GM21528 (cell line): ENCODE results near the gene SORT1.
"Not testable (repeated sequence)": the region's sequence is repeated elsewhere in the genome, so short reads cannot be mapped to it uniquely, and the experiment has no call there.

Experiments used
- ATAC-seq: cut with Tn5 transposase; IDR thresholded peaks from one replicate; pipeline ENCODE4 v1.9.1; 2021; ENCODE audit warnings: mild to moderate bottlenecking, moderate library complexity; ENCODE audit not compliant: unreplicated experiment, low FRiP score

Gene SORT1

DNA sequence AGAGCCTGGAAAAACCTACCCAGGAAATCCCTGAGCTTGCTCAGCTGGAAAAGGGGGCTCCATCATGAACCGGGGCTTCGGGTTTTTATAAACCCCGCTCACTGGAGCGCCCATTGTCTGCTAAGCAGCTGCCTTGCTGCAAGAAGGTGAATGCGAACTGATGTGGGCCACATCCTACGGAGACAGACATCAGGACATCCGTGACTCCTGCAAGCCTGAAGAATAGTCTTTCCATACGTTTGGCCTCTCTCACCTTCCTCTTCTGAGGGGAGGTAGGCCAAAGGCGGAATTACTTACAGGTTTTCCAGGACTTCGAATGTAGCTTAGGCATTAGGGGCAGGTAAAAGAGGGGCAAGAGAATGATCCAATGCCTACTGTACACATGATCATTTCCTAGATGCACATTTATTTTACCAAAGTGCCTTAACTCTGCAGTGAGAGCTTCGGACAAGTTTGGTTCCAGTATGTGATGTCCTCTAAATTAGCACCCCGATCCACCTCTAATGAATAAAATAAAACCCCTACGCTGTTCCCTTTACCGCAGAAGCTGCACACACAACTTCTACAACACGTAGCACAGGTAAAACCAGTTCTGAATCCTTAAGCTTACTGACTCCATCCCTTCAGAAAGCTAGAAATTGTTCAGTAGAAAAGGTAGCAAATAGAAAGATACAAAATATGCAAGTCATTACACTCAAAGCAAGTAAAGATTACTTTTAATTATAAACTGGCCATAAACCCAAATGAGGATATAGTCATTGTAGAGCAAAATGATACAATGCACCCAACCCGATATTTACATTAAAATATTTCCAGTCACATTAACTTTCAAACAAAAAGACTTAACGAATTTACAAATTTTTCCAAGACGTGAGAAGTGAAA, 866 bp upstream of the SORT1 start:
- no peak for ATAC-seq

DNA sequence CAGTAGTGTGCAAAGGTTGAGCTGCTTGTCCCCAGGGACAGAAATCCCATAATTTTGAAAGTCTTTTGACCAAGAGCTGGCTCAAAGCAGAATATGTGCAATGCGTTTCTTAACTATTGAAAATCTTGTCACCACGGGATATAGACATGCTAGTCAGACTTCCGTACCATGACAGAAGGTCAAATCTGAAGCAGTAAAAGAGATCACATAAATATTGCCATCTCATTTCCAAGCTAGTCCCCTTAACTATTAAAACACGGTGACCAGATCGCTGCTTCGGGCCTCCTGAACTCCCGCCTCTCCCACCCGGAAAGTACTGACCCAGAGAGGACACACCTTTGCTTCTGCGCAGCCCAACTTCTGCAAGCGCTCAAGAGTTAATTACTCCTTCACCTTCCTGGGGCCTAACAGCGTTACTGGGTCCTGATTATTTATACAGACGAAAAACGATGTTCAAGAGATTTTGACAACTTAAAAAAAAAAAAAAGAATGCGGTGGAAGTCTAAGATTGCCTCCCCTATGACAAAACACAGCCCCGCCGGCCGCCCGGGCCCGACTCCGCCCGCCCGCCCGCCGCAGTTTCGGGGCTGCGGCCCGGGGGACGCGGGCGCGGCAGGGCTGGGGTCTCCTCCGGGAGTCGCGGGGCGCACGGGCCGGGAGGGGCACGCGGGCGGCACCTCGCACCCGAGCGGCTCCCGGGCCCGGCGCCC, 692 bp downstream of the SORT1 start:
- ATAC-seq, result no peak

DNA sequence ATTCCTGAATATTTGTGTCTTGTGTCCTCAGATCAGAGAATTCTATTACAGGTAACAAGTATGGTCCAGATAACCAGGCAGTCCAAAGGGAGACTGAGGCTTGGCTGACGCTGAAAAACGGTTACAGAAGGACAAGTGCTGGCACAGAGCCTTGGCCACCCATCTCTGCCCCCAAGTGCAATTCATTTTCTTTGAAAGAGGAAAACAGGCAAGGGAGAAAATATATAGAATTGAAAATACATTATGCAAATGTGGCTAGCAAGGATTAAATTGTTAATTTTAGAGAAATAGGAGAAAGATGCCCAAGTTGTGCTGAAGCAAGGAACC, 1.2 kb downstream of the SORT1 start:
- ATAC-seq, result no peak

DNA sequence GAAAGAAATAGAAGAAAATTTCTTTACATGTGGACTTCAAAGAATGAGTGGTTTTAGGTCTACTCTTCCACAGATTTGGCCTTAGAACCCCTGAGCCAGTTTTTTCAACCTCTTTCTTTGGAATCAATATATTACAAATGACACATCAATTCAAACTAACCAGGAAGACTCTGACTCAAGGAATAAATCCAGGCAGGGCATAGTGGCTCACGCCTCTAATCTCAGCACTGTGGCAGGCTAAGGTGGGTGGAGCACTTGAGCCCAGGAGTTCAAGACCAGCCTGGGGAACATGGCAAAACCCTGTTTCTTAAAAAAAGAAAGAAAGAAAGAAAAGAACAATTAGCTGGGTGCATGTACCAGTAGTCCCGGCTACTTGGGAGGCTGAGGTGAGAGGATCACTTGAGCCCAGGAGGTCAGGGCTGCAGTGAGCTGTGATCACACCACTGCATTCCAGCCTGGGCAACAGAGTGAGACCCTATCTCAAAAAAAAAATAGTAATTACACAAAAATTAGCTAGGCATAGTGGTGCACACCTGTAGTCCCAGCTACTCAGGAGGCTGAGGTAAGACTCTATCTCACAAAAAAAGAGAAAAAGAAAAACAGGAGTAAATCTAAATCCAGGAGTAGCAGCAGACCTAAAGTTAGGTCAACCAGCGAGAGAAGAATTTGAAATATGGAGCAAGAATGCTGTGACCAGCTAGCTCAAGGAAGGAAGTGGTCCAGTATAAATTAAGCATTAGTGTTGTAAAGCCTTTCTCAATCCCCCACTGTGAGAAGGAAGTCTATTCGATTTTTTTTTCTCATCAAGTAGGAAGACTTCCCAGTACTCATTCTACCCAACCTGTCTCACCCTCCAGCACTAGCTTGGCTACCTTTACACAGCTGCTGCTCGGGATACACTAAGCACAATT, 1.9 kb downstream of the SORT1 start:
- no peak for ATAC-seq

DNA sequence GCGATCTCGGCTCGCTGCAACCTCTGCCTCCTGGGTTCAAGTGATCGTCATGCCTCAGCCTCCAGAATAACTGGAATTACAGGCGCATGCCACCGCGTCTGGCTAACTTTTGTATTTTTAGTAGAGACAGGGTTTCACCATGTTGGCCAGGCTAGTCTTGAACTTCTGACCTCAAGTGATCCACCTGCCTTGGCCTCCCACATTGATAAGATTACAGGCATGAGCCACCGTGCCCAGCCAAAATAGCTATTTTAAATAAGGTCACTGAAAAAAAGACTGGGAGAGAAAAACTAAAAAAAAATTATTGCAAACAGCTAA, 2.5 kb downstream of the SORT1 start:
- not testable (repeated sequence) for ATAC-seq

DNA sequence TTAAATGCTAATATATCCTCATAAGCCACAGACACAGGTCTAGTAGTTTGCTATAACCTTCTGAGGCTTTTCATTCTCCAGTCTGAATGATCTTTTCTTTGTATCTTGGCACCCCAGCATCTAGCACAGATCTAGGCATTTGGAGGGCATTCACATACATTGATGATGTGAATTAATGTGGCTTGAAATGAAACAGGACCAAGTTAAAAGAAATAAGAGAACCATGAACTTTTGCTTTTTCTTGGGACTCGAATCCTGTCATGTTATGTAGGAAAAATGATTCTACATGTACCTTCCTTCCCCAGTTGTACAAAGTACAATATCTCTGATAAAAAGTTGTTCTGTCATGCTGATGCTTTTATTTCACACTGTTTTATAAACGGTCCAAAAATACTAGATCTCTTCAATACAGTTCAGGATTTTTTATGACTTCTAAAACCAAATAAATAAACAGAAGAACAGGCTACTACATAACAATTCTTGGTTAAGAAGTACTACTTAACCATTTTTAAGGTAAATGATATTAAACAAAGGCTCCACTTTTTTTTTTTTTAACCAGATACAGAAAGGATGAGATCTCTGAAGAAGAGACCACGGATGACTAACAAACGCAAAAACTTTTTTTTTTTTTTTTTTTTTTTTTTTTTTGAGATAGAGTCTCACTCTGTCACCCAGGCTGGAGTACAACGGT, 3.0 kb downstream of the SORT1 start:
- ATAC-seq, result no peak

DNA sequence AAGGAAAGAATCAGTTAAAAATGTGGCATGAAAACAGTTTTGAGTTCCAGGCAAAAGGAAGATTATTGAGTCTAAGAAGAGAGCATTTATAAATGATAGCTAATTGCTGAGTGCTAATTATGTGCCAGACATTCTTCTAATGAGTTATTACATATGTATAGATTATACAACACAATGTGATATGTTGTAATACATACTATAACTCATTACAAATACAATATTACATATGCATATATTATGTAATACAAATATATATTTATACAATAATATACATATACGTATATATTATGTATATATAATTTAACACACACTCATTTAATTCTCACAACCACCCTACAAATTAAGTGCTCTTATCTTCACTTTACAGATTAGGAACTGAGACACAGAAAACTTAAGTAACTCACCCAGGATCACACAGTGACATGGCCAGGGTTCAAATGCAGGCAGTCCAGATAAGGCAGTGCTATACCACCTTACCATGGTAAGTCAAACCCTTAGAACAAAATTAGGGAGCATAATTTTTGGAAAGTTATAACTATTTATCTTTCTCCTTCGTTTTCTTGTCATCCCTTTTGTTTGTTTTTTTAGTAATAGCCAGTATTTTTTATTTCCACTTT, 4.0 kb downstream of the SORT1 start:
- no peak for ATAC-seq

DNA sequence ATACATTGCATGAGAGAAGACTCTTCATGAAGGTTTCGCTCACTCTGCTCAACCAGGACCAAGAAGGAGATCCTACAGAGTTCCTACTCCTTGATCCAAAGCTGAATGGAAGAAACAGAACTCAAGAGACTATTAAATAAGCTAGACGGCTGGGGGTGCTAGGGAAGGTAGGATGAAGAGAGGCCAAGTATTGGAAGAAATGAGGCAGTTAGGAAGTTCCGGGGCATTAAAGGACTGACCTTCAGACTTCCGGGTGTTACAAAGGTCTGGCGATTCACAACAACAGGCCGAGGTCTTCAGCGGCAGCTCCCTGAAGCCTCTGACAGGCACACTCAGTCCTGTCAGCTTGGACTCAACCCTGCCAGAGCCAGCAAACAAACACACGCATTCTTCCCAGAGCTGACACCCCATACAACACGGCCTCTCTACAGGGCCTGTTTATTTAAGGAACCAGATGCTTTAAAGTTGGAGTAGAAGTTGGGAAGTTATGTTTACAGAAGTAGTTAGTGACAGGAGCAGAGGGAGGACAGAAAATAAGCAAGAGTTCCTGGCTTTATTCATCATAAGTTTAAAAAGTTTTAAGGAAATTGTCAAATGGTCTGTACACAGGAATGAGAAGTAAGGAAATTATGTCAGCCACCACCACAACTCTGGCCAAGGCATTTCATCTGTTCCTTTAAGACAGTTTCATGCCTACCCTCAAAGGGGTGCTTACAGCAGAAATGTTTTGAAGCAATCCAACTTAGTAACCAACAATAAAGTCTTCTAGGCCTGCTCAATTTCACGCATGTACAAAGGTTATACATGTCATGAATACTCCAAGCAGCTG, 4.7 kb downstream of the SORT1 start:
- ATAC-seq, result no peak

DNA sequence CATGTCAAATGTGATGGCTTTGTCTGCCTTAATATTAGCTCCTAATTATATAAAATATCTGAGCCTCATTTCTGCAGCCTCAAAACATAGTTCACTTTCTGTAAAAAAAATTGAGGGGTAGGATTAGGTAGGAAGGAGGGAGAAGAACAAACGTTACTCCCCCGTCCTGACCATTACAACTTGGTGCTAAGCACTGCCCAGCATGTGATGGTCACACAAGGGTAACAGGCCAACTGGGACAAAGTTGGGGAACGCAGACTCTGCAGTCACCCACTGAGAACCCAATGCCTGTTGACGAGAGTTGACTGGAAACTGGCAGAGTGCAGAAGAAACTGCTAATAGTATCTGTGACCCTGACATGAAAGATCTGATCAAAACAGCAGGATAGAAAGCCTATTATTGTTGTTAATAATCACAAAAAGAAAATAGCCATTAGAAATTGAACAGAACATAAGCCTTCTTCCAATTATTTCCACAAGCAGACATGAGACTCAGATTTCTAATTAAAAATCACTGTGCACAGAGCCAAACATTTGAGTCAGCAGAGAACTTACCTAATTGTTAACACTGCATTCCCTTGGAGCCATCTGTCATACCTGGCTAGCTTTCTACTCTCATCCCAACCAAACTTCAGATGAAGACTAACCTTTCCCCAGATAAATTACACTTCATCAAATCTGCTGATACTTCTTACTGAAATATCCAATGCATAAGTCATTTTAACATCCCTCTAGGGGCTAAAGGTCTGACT, 5.5 kb downstream of the SORT1 start:
- peak; percentile 24 for ATAC-seq

DNA sequence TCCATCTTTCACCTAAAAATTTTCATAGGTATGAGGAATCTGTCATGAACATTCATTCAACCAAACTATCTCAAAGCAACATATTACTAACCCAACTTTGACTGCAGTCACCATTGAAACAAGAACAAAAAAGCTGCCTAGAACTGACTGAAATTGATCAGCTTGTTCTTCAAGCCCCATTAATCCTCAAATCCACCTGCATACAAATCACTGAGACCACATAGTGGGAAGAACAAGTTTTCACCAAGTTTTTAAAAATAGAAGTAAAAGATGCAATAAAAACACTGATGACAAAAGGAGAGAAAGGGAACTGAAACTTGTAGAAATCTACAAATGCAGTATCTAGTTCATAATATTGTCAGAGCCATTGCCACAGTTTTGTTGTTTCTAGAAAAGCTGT, 6.1 kb downstream of the SORT1 start:
- ATAC-seq, result peak; percentile 61

DNA sequence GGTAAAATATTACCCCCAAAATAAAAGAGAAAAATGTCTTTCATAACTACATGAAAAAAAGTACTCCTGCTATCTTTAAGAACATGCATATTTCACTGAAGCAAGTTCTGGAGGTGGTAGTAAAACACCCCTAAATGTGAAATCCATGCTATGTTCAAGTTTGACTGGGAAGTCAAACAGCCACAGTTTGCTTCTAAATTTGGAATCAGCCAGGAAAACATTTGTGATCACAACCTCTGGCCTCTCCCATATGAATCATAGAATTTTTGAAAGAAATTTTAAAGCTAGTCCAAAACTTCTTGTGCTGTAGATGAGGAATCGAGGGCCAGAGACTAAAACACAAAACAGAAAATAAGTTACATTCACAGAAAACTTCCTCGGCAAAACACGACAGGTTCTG, 6.6 kb downstream of the SORT1 start:
- no peak for ATAC-seq

DNA sequence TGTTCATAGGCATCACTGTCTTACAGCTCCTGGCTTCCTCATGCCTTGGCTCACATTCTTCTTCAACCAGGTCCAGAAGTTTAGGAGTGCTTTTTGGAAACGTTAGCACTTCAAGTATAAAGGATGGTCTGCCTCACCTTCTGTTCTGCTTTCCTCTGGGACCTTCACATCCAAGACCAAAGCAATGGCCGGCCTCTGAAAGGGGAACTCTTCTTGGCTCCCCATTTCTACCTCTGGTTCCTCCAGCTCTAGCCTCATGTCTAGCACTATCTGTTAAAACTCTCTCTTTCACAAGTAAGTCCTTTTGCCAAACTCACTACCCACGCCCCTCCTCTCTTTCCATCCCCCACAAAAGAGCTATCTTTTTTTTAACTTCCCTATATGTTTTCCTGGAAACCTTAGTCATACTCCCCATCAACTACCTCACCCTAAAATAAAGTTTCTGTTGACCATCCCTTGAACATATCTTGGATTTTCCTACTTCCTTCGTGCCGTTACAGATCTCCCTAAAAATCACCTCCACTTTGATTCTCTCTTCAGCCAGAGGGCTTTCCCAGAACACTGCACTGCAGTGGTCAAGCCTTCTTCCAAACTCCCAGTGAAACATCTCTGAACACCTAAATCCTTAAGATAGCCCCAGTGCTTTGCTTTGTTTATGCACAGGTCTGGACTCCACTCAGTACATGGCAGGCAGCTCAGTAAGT, 7.9 kb downstream of the SORT1 start:
- ATAC-seq, result no peak

DNA sequence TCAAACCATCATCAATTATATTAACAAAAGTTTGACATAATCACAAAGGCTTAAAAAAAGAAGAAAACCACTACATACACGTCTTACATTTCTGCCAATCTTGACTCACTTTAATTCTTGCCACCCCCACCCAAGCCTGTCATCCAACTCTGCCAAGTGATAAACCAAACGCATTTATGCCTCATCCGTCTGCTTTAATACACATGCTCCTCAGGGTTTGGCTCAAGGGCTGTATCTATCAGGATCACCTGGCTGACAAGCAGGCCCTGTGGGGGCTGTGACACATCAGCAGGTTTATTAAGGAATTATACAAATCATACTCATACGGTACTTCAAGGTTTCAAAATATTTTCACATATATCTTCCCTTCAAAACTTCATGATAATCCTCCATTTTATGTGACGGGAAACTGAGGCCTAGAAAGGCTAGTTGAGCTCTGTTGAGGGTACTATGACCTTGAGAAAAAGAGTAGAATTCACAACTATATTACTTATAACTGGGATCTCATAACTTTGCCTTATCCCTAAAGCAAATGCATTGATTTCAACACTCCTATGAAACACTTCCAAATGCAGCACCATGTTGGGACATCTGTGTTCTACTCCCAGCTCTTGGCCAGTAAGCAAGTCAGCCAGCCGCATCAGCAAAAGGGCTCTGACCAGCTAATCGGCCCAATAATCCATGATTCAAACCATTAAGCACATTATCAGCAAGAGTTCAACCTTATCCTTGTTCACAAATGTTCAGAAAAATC, 8.7 kb downstream of the SORT1 start:
- no peak for ATAC-seq

DNA sequence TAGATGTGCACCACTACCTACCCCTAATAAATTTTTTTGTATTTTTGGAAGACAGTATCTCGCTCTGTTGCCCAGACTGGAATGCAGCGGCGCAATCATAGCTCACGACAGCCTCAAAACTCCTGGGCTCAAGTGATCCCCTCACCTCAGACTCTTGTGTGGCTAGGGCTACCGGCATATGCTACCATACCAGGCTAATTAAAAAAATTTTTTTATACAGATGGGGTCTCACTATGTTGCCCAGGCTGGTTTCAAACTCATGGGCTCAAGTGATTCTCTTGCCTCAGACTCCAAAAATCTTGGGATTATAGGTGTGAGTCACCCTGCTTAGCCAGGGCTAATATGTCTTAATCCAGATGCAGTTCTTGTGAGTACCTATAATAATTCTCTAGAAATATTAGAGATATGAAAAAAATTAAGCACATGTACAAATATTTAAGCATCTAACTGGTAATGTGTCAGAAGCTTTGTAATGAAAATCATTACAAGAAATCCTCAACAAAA, 9.5 kb downstream of the SORT1 start:
- no peak for ATAC-seq

DNA sequence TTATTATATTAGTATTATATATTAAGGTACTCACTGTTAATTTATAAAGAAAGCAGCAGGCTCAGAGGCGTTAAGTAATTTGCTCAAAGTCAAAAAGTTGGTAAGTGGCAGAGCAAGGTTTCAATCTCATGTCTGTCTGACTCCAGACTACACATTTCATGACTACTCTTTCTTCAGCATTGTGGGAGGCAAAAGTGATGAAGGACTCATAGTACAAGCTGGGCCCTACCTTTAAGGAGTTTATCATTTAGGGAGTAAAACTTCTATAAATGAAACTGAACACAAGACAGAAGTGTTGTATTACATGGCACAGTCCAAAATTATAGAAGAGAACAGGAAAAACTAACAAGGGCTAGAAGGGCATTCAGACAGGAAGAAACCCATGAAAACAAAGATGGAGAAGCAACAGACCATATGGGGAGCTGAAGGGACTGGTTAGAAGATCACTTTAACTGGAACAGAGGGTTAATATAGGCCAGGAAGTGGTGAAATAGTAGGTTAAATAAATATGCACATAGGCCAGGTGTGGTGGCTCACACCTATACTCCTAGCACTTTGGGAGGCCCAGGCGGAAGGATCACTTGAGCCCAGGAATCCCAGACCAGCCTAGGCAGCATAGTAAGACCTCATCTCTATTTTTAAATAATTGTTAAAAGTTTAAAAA, 11.5 kb downstream of the SORT1 start:
- no peak for ATAC-seq

DNA sequence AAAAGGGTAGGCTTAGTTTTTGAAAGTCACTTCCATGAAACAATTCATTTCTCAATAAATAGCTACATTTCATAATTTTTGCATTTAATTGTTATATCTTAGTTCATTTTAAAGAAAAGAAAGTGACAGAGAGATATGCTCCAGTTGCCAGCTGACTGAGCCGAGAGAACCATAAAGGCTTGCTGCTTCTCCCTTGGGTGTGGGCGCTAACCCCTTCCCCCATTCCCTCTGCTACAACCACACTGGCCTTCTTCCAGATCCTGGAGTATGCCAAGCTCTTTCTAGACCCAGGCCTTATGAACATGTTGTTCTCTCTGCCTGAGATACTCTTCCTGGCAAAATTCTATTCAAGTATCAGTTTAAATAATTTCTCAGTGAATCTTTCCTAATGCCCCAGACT, 12.3 kb downstream of the SORT1 start:
- ATAC-seq, result no peak

DNA sequence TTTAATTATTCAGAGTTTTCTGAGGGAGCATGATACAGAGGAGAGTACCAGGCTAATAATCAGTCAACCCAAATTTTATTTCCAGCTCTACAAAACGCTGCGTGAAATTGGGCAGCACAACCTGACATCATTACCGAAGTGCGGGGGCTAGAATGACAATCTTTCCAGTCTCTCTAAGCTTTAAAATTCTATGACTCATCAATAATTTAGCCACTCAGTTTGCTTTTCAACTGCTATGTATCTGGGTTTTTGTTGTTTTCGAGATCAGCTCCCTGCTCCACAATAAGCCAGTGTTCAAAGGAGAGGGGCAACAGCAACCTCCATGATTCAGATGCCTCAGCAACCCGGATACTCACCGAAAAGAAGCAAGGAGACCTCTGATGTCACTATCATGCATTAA, 13.9 kb downstream of the SORT1 start:
- ATAC-seq, result no peak
